Measurements from ENCODE around the gene ACRBP. TPM values are rescaled to one million over a fixed set of nuclear protein-coding genes. Genes with fewer than 3 reads are reported as not detected.

The ACRBP gene
- total RNA-seq, 5 donors from 2014 or later (not counting 1 experiment from before 2014, with no cell fraction given): 2.4 to 11.1 (median 6.5) TPM

DNA sequence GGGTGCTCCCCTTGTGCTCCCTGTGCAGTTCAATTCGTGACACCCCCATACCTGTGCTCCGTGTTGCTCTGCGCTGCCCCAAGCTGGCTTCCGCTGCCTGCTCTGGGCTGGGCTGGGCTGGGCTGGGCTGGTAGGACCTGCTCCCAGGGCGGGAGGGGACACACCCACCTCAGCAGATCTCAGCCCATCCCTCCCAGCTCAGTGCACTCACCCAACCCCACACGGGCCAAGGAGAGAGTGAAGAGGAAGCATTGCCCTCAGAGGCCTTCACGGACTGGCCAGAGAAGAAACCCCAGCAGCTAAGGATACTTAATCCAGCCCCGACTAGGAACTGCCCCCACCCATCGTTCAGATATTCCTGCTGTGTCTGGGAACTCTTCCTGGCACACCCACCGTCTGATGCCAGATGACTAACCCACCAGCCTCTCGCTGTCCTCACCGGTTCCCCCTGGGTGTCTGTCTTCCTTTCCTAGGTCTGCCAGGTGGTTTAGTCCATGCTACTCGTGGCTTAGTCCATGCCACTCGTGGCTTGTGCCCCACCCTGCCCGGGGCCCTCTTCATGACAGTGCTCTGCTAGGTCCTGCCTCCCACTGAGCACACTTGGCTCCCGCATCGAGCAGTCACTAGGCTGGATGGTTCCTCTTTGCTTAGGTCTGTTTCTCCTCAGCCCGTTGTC lies 11.2 kb downstream of the ACRBP start, which contains the start of gene LPAR5:
TSS of gene LPAR5 (minus strand) at position 104 of the 676 bp plus-strand sequence. CDS start 14,711 bp downstream, outside the sequence.
- Mint-ChIP-seq H3K27ac (peak within 1 kb of the TSS; percentile 84 to 88), H3K36me3 (no peaks in the 10 kb centered on the region), H3K4me1 (peaks cover 45 to 54% (median 47%) of the 10 kb centered on the region in 3 donors), H3K4me3 (peak within 1 kb of the TSS; percentile 72 to 80 (median 74)), H3K9me3 (no peaks in the 10 kb centered on the region), H3K27me3 (no peaks in the 10 kb centered on the region)
- H3K27ac ChIP-seq (ENCODE audit: low read length): peak within 1 kb of the TSS; percentile 74
- POLR2A ChIA-PET: interaction anchor here in 1 of 2 donors (0.5 to 0.6 kb wide), 2 partner anchors 17 to 53 kb away, joined by 3 to 5 read pairs; partner anchors contain the start of gene ZNF384
- WGBS (ENCODE audit: insufficient coverage): 68% methylated on average over 14 of the region's 18 CpGs
- H3K9me3 ChIP-seq: no peaks in the 10 kb centered on the region
- H3K27me3 ChIP-seq (replicated peaks in 1 of 2; ENCODE audit: control insufficient read depth in 2 of 2, extremely low read depth in 1 of 2, insufficient read depth in 2 of 2, low read length in 1 of 2): peaks cover 0 to 3% of the 10 kb centered on the region in 2 experiments
- H3K4me3 ChIP-seq (ENCODE audit: control insufficient read depth in 1 of 2, extremely low read depth in 1 of 2, low read length in 1 of 2): peak within 1 kb of the TSS; percentile 45 to 52
- CTCF ChIA-PET: interaction anchor here (1.0 to 1.6 kb wide), 2 partner anchors 13 to 22 kb away, joined by 3 to 5 read pairs; no protein-coding TSS in a partner anchor
- DNase-seq (peak in 5 of 35 experiments; percentile 29 to 49 (median 36)), ATAC-seq (replicated peaks in 1 of 4) (peak; percentile 51 to 67 (median 65))
- no peaks in the 10 kb centered on the region for H3K36me3 ChIP-seq (ENCODE audit: control insufficient read depth in 2 of 2, extremely low read depth in 1 of 2, insufficient read depth in 1 of 2, low read length in 1 of 2)
- H3K4me1 ChIP-seq (ENCODE audit: control insufficient read depth in 1 of 2, extremely low read depth in 1 of 2, insufficient read depth in 2 of 2, low read length in 2 of 2): peaks cover 29 to 55% of the 10 kb centered on the region in 2 experiments

GRCh38 chr12:6635375-6635855 lies 11.8 kb downstream of the ACRBP start:
- H3K27me3 ChIP-seq (replicated peaks in 1 of 2; ENCODE audit: control insufficient read depth in 2 of 2, extremely low read depth in 1 of 2, insufficient read depth in 2 of 2, low read length in 1 of 2): peaks cover 0 to 3% of the 10 kb centered on the region in 2 experiments
- peaks cover 32 to 61% of the 10 kb centered on the region in 2 experiments for H3K4me1 ChIP-seq (ENCODE audit: control insufficient read depth in 1 of 2, extremely low read depth in 1 of 2, insufficient read depth in 2 of 2, low read length in 2 of 2)
- H3K27ac Mint-ChIP-seq: peak overlapping the region; percentile 84 to 88
- no peaks in the 10 kb centered on the region for H3K36me3 ChIP-seq (ENCODE audit: control insufficient read depth in 2 of 2, extremely low read depth in 1 of 2, insufficient read depth in 1 of 2, low read length in 1 of 2)
- H3K27me3 Mint-ChIP-seq: no peaks in the 10 kb centered on the region
- ATAC-seq (replicated peaks in 1 of 4): peak; percentile 31 to 59 (median 57)
- POLR2A ChIA-PET: interaction anchor here in 1 of 2 donors (0.5 to 0.6 kb wide), 2 partner anchors 17 to 54 kb away, joined by 3 to 5 read pairs; partner anchors contain the start of gene ZNF384
- no peaks in the 10 kb centered on the region for H3K9me3 ChIP-seq
- no peaks in the 10 kb centered on the region for H3K9me3 Mint-ChIP-seq
- H3K4me3 Mint-ChIP-seq: peak overlapping the region; percentile 72 to 80 (median 74)
- H3K4me3 ChIP-seq (ENCODE audit: control insufficient read depth in 1 of 2, extremely low read depth in 1 of 2, low read length in 1 of 2): peak overlapping the region; percentile 45 to 52
- WGBS (ENCODE audit: insufficient coverage): 27% methylated on average over 5 of the region's 5 CpGs
- H3K36me3 Mint-ChIP-seq: no peaks in the 10 kb centered on the region
- CTCF ChIA-PET: interaction anchor here (0.6 to 1.6 kb wide), 3 partner anchors 12 to 94 kb away, joined by 3 to 5 read pairs (median 4); no protein-coding TSS in a partner anchor
- peak overlapping the region; percentile 74 for H3K27ac ChIP-seq (ENCODE audit: low read length)
- peaks cover 50 to 60% (median 53%) of the 10 kb centered on the region in 3 donors for H3K4me1 Mint-ChIP-seq
- peak in 6 of 35 experiments; percentile 30 to 44 (median 38) for DNase-seq

- H3K9me3 Mint-ChIP-seq: no peaks in the 10 kb centered on the region
- Histone ChIP-seq H3K36me3 (ENCODE audit: control insufficient read depth in 2 of 2, extremely low read depth in 1 of 2, insufficient read depth in 1 of 2, low read length in 1 of 2) (no peaks in the 10 kb centered on the region), H3K4me1 (ENCODE audit: control insufficient read depth in 1 of 2, extremely low read depth in 1 of 2, insufficient read depth in 2 of 2, low read length in 2 of 2) (peaks cover 32 to 78% of the 10 kb centered on the region in 2 experiments), H3K27me3 (replicated peaks in 1 of 2; ENCODE audit: control insufficient read depth in 2 of 2, extremely low read depth in 1 of 2, insufficient read depth in 2 of 2, low read length in 1 of 2) (peaks cover 0 to 3% of the 10 kb centered on the region in 2 experiments), H3K9me3 (no peaks in the 10 kb centered on the region), H3K27ac (ENCODE audit: low read length) (peak overlapping the region; percentile 90), H3K4me3 (ENCODE audit: control insufficient read depth in 1 of 2, extremely low read depth in 1 of 2, low read length in 1 of 2) (peak overlapping the region; percentile 38 to 41)
- ATAC-seq (replicated peaks in 1 of 4) (peak; percentile 67 to 79 (median 76)), DNase-seq (peak in 34 of 35 experiments; percentile 32 to 76 (median 50))
- H3K4me1 Mint-ChIP-seq: peaks cover 61 to 67% (median 63%) of the 10 kb centered on the region in 3 donors
- H3K27me3 Mint-ChIP-seq: no peaks in the 10 kb centered on the region
- no peaks in the 10 kb centered on the region for H3K36me3 Mint-ChIP-seq
- ChIA-PET CTCF (interaction anchor here (0.5 to 1.4 kb wide), 5 partner anchors 52 to 1272 kb away, joined by 3 to 6 read pairs (median 4); partner anchors contain the start of gene MLF2 (in 1 of the 2)), POLR2A (interaction anchor here (0.5 to 1.3 kb wide), 4 partner anchors 12 to 197 kb away, joined by 3 to 4 read pairs (median 4); no protein-coding TSS in a partner anchor)
- WGBS (ENCODE audit: insufficient coverage): 43% methylated on average over 18 of the region's 21 CpGs
- peak overlapping the region; percentile 79 to 88 (median 82) for H3K4me3 Mint-ChIP-seq
- H3K27ac Mint-ChIP-seq: peak overlapping the region; percentile 98 to 99
These were observed 14.9 kb downstream of the ACRBP start for GRCh38 chr12:6632026-6632983.

DNA sequence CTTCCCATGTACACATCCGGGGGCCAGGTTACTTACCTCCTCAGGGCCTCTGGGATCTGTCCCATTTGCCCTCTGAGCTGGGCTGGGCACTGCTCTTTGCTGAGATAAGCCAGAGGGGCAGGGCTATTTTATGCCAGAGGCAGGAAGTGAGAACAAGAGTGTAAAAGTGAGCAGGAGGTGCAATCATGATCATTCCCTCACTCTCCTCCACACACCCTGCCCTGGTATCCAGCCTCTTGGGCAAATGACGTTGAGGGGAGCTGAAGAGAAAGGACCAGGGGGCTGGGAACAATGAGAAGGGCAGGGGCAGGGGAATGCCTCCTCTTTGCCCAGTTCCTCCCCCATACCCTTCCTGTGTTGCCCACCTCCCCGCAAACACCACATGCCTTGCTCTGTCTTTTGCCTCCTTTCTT lies 15.7 kb downstream of the ACRBP start:
- Histone ChIP-seq H3K27ac (ENCODE audit: low read length) (peak overlapping the region; percentile 90), H3K27me3 (replicated peaks in 1 of 2; ENCODE audit: control insufficient read depth in 2 of 2, extremely low read depth in 1 of 2, insufficient read depth in 2 of 2, low read length in 1 of 2) (peaks cover 0 to 3% of the 10 kb centered on the region in 2 experiments), H3K36me3 (ENCODE audit: control insufficient read depth in 2 of 2, extremely low read depth in 1 of 2, insufficient read depth in 1 of 2, low read length in 1 of 2) (no peaks in the 10 kb centered on the region), H3K4me1 (ENCODE audit: control insufficient read depth in 1 of 2, extremely low read depth in 1 of 2, insufficient read depth in 2 of 2, low read length in 2 of 2) (peaks cover 37 to 85% of the 10 kb centered on the region in 2 experiments), H3K4me3 (ENCODE audit: control insufficient read depth in 1 of 2, extremely low read depth in 1 of 2, low read length in 1 of 2) (peak overlapping the region; percentile 38 to 41), H3K9me3 (no peaks in the 10 kb centered on the region)
- peak in 3 of 35 experiments; percentile 19 to 44 (median 37) for DNase-seq
- ATAC-seq (replicated peaks in 1 of 4): peak; percentile 13 to 32 (median 25)
- no peaks in the 10 kb centered on the region for H3K9me3 Mint-ChIP-seq
- H3K4me3 Mint-ChIP-seq: peak overlapping the region; percentile 79 to 88 (median 82)
- no peaks in the 10 kb centered on the region for H3K27me3 Mint-ChIP-seq
- H3K36me3 Mint-ChIP-seq: no peaks in the 10 kb centered on the region
- H3K27ac Mint-ChIP-seq: peak overlapping the region; percentile 98 to 99
- CTCF ChIA-PET: interaction anchor here (0.5 to 1.4 kb wide), 6 partner anchors 53 to 1273 kb away, joined by 3 to 6 read pairs (median 4); partner anchors contain the start of gene MLF2 (in 1 of the 2)
- WGBS (ENCODE audit: insufficient coverage): 78% methylated on average over 2 of the region's 3 CpGs
- POLR2A ChIA-PET: interaction anchor here (0.6 to 1.3 kb wide), 3 partner anchors 13 to 198 kb away, joined by 3 to 4 read pairs (median 3); partner anchors contain the start of gene ZNF384 (in 1 of the 2)
- peaks cover 67 to 72% (median 68%) of the 10 kb centered on the region in 3 donors for H3K4me1 Mint-ChIP-seq

DNA sequence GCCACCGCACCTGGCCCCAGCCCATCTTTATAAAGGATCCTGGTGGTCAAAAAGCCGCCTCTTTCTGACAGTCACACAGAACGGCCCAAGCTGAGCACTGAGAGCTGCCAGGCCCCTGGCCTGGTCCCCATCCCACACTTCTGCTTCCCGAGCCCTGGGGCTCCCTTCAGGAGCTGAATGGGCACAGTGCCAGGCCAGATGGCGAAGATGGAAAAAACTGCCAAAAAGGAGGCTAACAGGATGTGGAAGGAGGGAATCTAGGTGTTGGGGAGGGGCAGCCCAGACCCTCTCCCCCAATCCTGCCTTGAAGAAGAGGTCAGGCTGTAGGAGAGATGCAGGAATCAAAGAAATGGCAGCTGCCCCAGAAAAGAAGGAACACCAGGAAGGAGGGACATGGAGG lies 16.5 kb downstream of the ACRBP start:
- Histone ChIP-seq H3K4me3 (ENCODE audit: control insufficient read depth in 1 of 2, extremely low read depth in 1 of 2, low read length in 1 of 2) (peak overlapping the region in 1 of 2 donors; percentile 38), H3K27ac (ENCODE audit: low read length) (peak overlapping the region; percentile 90), H3K4me1 (ENCODE audit: control insufficient read depth in 1 of 2, extremely low read depth in 1 of 2, insufficient read depth in 2 of 2, low read length in 2 of 2) (peaks cover 34 to 79% of the 10 kb centered on the region in 2 experiments), H3K9me3 (no peaks in the 10 kb centered on the region), H3K36me3 (ENCODE audit: control insufficient read depth in 2 of 2, extremely low read depth in 1 of 2, insufficient read depth in 1 of 2, low read length in 1 of 2) (peaks cover 0 to 2% of the 10 kb centered on the region in 2 donors), H3K27me3 (replicated peaks in 1 of 2; ENCODE audit: control insufficient read depth in 2 of 2, extremely low read depth in 1 of 2, insufficient read depth in 2 of 2, low read length in 1 of 2) (no peaks in the 10 kb centered on the region)
- Mint-ChIP-seq H3K27me3 (no peaks in the 10 kb centered on the region), H3K4me1 (peaks cover 64 to 68% (median 66%) of the 10 kb centered on the region in 3 donors), H3K36me3 (no peaks in the 10 kb centered on the region), H3K9me3 (no peaks in the 10 kb centered on the region), H3K4me3 (peak overlapping the region; percentile 79 to 88 (median 82)), H3K27ac (peak overlapping the region; percentile 98 to 99)
- ChIA-PET POLR2A (interaction anchor here in 1 of 2 donors (0.6 to 0.8 kb wide), 2 partner anchors 58 to 288 kb away, joined by 3 read pairs; partner anchors contain the start of gene ZNF384), CTCF (interaction anchor here (0.6 to 0.7 kb wide), 3 partner anchors 15 to 242 kb away, joined by 4 to 8 read pairs (median 6); partner anchors contain the start of gene SPSB2 (in 1 of the 2))
- DNase-seq (no peak), ATAC-seq (replicated peaks in 1 of 4) (no peak)
- WGBS (ENCODE audit: insufficient coverage): 81% methylated on average over 4 of the region's 5 CpGs
